ENCODE measurements around the gene TRPM4. TPM values are rescaled to one million over a fixed set of nuclear protein-coding genes. Genes with fewer than 3 reads are reported as not detected.

TRPM4 gene
- 1.7 and 1.9 TPM in 2 replicates for total RNA-seq (2016; rRNA removed; fragmentation: Illumina TruSeq; extraction: Trizol)
- total RNA-seq (2016; cell fraction: cytosol; rRNA removed; fragmentation: Illumina TruSeq; extraction: Trizol; ENCODE audit: low read depth), result 0.91 and 1.1 TPM in 2 replicates
- total RNA-seq (2016; cell fraction: insoluble cytoplasmic fraction; rRNA removed; fragmentation: Illumina TruSeq; extraction: Trizol), result 1.2 and 1.5 TPM in 2 replicates
- total RNA-seq (2016; cell fraction: membrane; rRNA removed; fragmentation: Illumina TruSeq; extraction: Trizol), result 1.2 and 1.6 TPM in 2 replicates
- 3.3 and 3.9 TPM in 2 replicates for total RNA-seq (2016; cell fraction: nucleus; rRNA removed; fragmentation: Illumina TruSeq; extraction: Trizol)
- polyA plus RNA-seq (2011; rRNA removed), result 4.3 and 6.3 TPM in 2 replicates
- 3.2 and 3.5 TPM in 2 replicates for polyA plus RNA-seq (2011; cell fraction: cytosol; rRNA removed)
- polyA plus RNA-seq (2011; cell fraction: nucleus; rRNA removed), result 27.5 and 33.2 TPM in 2 replicates
- 6.3 and 7.5 TPM in 2 replicates for polyA plus RNA-seq (2012)
- polyA plus RNA-seq (2016; cell fraction: cytosol; fragmentation: Illumina TruSeq; extraction: Trizol; ENCODE audit: low read depth), result 0.50 and 0.69 TPM in 2 replicates
- polyA plus RNA-seq (2016; cell fraction: insoluble cytoplasmic fraction; fragmentation: Illumina TruSeq; extraction: Trizol; ENCODE audit: low read depth), result 0.73 and 1.3 TPM in 2 replicates
- 1.1 TPM in 2 replicates for polyA plus RNA-seq (2016; cell fraction: membrane; fragmentation: Illumina TruSeq; extraction: Trizol; ENCODE audit: low read depth)
- 6.3 and 6.9 TPM in 2 replicates for polyA plus RNA-seq (2016; cell fraction: nucleus; fragmentation: Illumina TruSeq; extraction: Trizol; ENCODE audit: insufficient read depth, low read depth)
- polyA minus RNA-seq (2011; rRNA and poly(A)+ RNA removed; ENCODE audit: low replicate concordance), result 4.8 and 7.6 TPM in 2 replicates
- 1.8 and 3.2 TPM in 2 replicates for polyA minus RNA-seq (2011; cell fraction: cytosol; rRNA and poly(A)+ RNA removed)
- 5.5 and 6.3 TPM in 2 replicates for polyA minus RNA-seq (2011; cell fraction: nucleus; rRNA and poly(A)+ RNA removed)
- percentile 34 among the genes with signal in this experiment for Bru-seq, nascent RNA
- percentile 34 among the genes with signal in this experiment for BruChase-seq, experiment 1, labeled RNA remaining after a 6-hour chase
- BruChase-seq, experiment 2, labeled RNA remaining after a 2-hour chase, result percentile 36 among the genes with signal in this experiment
- long read RNA-seq, experiment 1, partial matches to known transcripts, result 0 of 3 reads
- long read RNA-seq, experiment 1, other reads (novel, unspliced or antisense), result 2 of 3 reads
- long read RNA-seq, experiment 2, full-length matches to known transcripts, result 1 of 9 reads
- long read RNA-seq, experiment 2, partial matches to known transcripts, result 5 of 9 reads
- long read RNA-seq, experiment 2, other reads (novel, unspliced or antisense), result 3 of 9 reads

- H3K9me3 ChIP-seq (ENCODE audit: low read length), result no peaks in the 10 kb centered on the region
- peak within 1 kb of the TSS; percentile 72 to 81 (median 73) for H3K4me3 ChIP-seq (replicated peaks in 1 of 3; ENCODE audit: insufficient read depth in 1 of 3, low read depth in 2 of 3, low read length in 3 of 3)
- no peaks in the 10 kb centered on the region; a peak in 2 of 5 replicates for H3K27me3 ChIP-seq (ENCODE audit: control insufficient read depth in 1 of 2, insufficient read depth in 2 of 2, low read length in 2 of 2)
- peak within 1 kb of the TSS; percentile 79 for H3K4me2 ChIP-seq (ENCODE audit: low read depth, low read length)
- ChIA-PET CTCF (ENCODE audit: low intra/inter-chr PET ratio, low total read pairs) (no interaction called here), POLR2A (no interaction called here)
- intact Hi-C loops (cut with micrococcal nuclease; ENCODE audit: unreplicated experiment) (loop anchor here (10.0 kb wide), 1 partner anchor 47 kb away; no protein-coding TSS in a partner anchor), in situ Hi-C loops (cut with HindIII; ENCODE audit: extremely low pct_ligation_motif_present, low pct_unique_long_range_greater_than_20kb) (loop anchor here (5.0 kb wide), 1 partner anchor 40 kb away; no protein-coding TSS in a partner anchor)
- no peak for FAIRE-seq
- peak within 1 kb of the TSS; percentile 64 for H3K9ac ChIP-seq (ENCODE audit: insufficient read depth, low read depth, low read length)
- peaks cover 56% of the 10 kb centered on the region for H3K4me1 ChIP-seq (ENCODE audit: insufficient read depth, low read length)
- peak within 1 kb of the TSS; percentile 48 for H3K27ac ChIP-seq (ENCODE audit: extremely low read length, insufficient read depth, low read length)
- ATAC-seq, result peak; percentile 83
- DNase-seq (ENCODE audit: low spot score), result peak; percentile 61
- H2AFZ ChIP-seq (ENCODE audit: low read length), result no peak within 1 kb of the TSS
- no peaks in the 10 kb centered on the region for H3K36me3 ChIP-seq (replicated peaks in 1 of 2; ENCODE audit: control insufficient read depth in 1 of 2, insufficient read depth in 2 of 2, low read length in 2 of 2)
- no peaks in the 10 kb centered on the region for H3K79me2 ChIP-seq (ENCODE audit: insufficient read depth, low read length)
- no peaks in the 10 kb centered on the region for H4K20me1 ChIP-seq (ENCODE audit: insufficient read depth, low read length)
- WGBS (ENCODE audit: low lambda C conversion rate), result 3% methylated on average over 25 of the region's 41 CpGs
- BruUV-seq (replicated peaks), result no TSS peak
- TF ChIP-seq ZBTB1 (CRISPR knock-in tag; IDR thresholded peaks at IDR 0.05; ENCODE audit: borderline replicate concordance), result no peak
- TF ChIP-seq ZNF124 (CRISPR knock-in tag; IDR thresholded peaks at IDR 0.05), result 0 out of 2 replicates have a peak, but pooled peaks have one; percentile 25
- TF ChIP-seq SOX13 (IDR thresholded peaks at IDR 0.05), result no peak; the same call in 1 of the 2 replicates
- TF ChIP-seq SOX13 (CRISPR knock-in tag; conservative IDR thresholded peaks at IDR 0.05 in 1 of 2, IDR thresholded peaks at IDR 0.05 in 1 of 2), result 0 out of 4 replicates have a peak, but pooled peaks of 1 of the 2 experiments have one; percentile 5
- no peak for TF ChIP-seq NFIC (IDR thresholded peaks at IDR 0.05; ENCODE audit: low read length)
- no peak for TF ChIP-seq LCORL (IDR thresholded peaks at IDR 0.05)
- TF ChIP-seq LCORL (CRISPR knock-in tag; IDR thresholded peaks at IDR 0.05), result peak; percentile 31; the same call in 1 of the 2 replicates
- no peak for TF ChIP-seq ZBTB21 (CRISPR knock-in tag; IDR thresholded peaks at IDR 0.05)
- TF ChIP-seq BCL3 (CRISPR knock-in tag; IDR thresholded peaks at IDR 0.05), result 0 out of 2 replicates have a peak, but pooled peaks have one; percentile 15
- peak; percentile 61; the same call in 1 of the 2 replicates for TF ChIP-seq KDM2A (CRISPR knock-in tag; IDR thresholded peaks at IDR 0.05; ENCODE audit: borderline replicate concordance, low read depth)
- peak; percentile 74 for TF ChIP-seq SAP130 (CRISPR knock-in tag; IDR thresholded peaks at IDR 0.05; ENCODE audit: low read depth)
- TF ChIP-seq MAX (IDR thresholded peaks at IDR 0.05), result peak; percentile 56; the same call in 1 of the 2 replicates
- TF ChIP-seq PATZ1 (CRISPR knock-in tag; IDR thresholded peaks at IDR 0.05), result peak; percentile 63
- TF ChIP-seq POLR2A (IDR thresholded peaks at IDR 0.05; ENCODE audit: insufficient read depth in 1 of 2, low read depth in 2 of 2, low read length in 2 of 2), result peak in 1 of 2 experiments; percentile 87; a peak in 2 of 4 replicates
- TF ChIP-seq ZNF768 (CRISPR knock-in tag; IDR thresholded peaks at IDR 0.05), result peak; percentile 38; the same call in 1 of the 2 replicates
- TF ChIP-seq GABPB1 (CRISPR knock-in tag; IDR thresholded peaks at IDR 0.05), result peak; percentile 71; the same call in 1 of the 2 replicates
Measured at GRCh38 chr19:49157445-49158224, at the start of gene TRPM4. Gene TRPM4, plus strand, starts transcription at chr19:49157792. Its CDS starts 75 bp downstream, at chr19:49157867.

All from HepG2 (cell line).